ENCODE measurements around the gene ANAPC10.

- TF ChIP-seq TAF1 (IDR thresholded peaks at IDR 0.05; ENCODE audit: borderline replicate concordance, low read depth, low read length) (no peak), POLR2A (IDR thresholded peaks at IDR 0.05; ENCODE audit: low read depth, low read length) (no peak), POLR2AphosphoS5 (IDR thresholded peaks at IDR 0.05; ENCODE audit: low read depth, low read length) (no peak)
Observed at GRCh38 chr4:144948009-144948408, 150.0 kb downstream of the ANAPC10 start.
